Stimulated activated CD4-positive, alpha-beta T cell treated with anti-CD3 and anti-CD28 coated beads, TNF-alpha, amount 100 ng/mL, for 4 hours (primary cell): ENCODE data around the gene PFKFB4.

ENCODE experiments used
- DNase-seq, 3 experiments: peaks; one replicate each; pipeline ENCODE4 v3.0.0-alpha.2; 2020; ENCODE audit warnings: low read depth in 3 of 3

The PFKFB4 gene

GRCh38 chr3:48556796-48557626, at the start of gene PFKFB4:
Gene PFKFB4, minus strand, starts transcription at chr3:48556803. Its CDS starts 26 bp downstream, at chr3:48556777.
- DNase-seq, result peak; percentile 98 to 99 (median 99)

DNA sequence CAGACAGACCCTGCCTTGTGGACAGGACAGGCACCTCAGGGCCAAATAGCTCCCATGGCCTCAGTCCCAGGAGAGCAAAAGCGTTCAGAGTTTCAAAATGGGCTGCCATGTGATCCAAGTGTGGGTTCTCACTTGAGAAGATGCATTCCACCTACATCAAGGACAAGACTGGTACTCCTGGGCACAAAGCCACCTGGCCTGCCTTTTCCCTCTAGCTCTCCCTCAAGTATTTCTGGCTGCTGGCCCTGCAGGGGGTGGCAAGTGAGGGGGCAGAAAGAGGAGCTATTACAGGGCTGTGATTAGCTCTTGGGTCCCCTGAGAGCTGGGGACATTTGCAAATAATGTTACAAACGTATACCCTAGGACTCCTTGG, 45.0 kb upstream of the PFKFB4 start:
- no peak for DNase-seq

- DNase-seq, result no peak
Observed at GRCh38 chr3:48600711-48601621, 44.4 kb upstream of the PFKFB4 start.

GRCh38 chr3:48599509-48600285, 43.1 kb upstream of the PFKFB4 start:
- DNase-seq, result no peak

- no peak for DNase-seq
Observed at GRCh38 chr3:48599077-48599501, 42.5 kb upstream of the PFKFB4 start.

- DNase-seq, result no peak
Observed at GRCh38 chr3:48598323-48599076, 41.9 kb upstream of the PFKFB4 start.

- no peak for DNase-seq
Observed at GRCh38 chr3:48597408-48597800, 40.8 kb upstream of the PFKFB4 start.

DNA sequence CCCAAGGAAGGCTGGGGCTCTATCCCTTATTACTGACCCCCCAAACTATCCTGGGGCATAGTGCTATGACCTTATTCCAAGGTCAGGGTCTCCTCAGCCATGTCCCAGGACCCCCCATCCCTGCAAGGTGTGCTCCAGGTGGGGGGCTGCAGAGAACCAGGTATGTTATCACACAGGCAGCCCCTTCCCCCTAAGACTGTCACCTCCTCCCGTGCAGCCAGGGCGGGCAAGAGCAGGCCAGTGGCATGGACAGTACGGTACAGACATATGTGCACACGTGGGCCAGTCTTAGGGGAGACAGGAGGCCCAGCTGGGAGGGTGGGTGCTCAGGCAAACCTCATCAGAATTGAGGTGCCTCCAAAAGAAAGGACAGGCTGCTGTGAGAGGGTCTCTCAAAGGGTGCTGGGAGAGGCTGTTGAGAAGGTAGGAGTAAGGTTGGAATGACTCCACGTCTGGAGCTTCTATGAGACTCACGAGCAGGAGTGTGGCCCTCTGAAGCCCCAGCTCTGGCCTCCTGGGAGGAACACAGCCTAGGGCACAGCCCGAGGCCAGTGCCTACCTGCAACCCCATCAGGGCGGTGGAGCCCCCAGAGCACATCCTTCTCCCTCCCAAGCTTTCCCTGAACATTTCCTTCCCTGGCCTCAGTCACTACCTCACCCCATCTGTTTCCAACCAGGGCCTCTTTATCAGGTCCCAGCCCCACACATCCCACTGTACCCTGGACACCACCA, 40.2 kb upstream of the PFKFB4 start:
- DNase-seq, result no peak

GRCh38 chr3:48596157-48596556, 39.6 kb upstream of the PFKFB4 start:
- DNase-seq, result no peak

DNA sequence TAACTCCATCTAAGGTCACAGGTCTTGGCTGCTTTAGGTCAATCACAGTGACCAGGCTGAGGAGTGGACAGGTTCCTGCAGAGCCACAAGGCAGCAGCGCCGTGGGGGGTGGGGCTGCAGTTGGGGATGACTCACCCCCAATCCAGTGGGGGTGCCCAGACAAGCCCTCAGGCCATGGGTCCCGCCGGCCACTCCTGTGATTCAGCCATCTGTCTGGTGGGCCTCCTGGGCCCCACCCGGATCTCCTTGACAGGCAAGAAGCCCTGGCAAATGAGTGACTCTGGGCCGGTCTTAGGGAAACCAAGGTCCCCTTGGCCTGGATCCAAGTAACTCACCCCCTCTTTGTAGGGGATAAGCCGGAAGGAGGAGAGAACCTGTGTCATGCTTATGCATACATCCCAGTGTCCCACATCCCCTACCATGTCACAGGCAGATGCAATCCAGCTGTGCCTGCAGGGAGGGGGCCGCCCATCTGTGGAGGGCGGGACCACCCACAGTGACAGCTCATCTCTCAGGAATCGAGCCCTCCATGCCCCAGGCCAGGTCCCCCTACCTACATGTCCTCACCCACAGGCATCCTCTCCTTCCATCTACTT, 39.0 kb upstream of the PFKFB4 start:
- DNase-seq, result no peak

GRCh38 chr3:48595075-48595525, 38.5 kb upstream of the PFKFB4 start, which contains the start of gene COL7A1:
Gene COL7A1, minus strand, starts transcription at chr3:48595329. Its CDS starts 170 bp downstream, at chr3:48595159.
- no peak for DNase-seq

DNA sequence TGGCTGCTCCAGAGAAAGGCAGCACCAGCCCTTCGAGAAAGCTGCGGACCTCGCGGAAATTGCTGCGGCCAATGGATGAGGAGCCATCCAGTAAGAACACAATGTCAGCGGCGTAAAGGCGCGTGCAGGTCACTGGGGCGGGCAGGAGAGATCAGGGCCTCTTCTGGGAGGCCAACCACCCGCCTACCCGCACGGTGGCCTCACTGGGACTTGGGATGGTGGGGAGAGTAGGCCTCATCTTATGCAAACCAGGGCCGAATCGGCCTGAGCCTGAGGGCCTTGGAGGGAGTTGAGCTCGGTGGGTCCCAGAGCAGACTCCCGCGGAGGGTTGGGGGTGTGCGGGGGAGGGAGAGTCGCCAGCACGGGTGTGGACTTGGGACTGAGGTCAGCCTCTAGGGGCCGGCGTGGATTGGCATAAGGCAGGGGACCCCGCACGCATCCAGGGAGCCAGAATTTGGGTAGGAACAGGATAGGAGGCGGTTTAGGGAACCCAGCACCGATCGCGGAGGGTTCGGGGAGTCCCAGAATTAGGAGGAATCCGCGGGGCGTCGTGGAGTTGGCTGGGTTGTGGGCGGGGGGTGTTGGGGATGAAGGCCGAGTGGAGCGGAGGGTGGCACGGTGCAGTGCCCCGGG, 37.9 kb upstream of the PFKFB4 start:
- DNase-seq, result no peak

DNA sequence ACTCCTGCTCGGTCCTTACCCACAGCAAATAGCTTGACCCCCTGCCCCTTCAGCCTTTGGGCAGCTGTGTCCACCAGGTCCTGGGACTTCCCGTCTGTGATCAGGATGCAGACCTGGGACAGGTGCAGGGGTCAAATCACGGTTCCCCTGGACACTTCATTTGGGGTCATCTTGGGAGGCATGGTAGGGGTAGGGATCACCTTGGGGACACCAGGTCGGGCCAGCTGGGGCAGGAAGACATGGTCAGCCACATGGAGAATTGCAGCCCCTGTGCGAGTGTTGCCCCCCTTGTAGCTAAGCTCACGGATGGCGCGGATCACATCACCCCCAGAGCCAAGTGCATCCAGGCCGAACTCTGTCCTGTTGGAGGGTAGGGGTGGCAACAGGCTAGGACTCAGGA, 36.7 kb upstream of the PFKFB4 start:
- no peak for DNase-seq

GRCh38 chr3:48592519-48593087, 36.0 kb upstream of the PFKFB4 start:
- DNase-seq, result no peak

DNA sequence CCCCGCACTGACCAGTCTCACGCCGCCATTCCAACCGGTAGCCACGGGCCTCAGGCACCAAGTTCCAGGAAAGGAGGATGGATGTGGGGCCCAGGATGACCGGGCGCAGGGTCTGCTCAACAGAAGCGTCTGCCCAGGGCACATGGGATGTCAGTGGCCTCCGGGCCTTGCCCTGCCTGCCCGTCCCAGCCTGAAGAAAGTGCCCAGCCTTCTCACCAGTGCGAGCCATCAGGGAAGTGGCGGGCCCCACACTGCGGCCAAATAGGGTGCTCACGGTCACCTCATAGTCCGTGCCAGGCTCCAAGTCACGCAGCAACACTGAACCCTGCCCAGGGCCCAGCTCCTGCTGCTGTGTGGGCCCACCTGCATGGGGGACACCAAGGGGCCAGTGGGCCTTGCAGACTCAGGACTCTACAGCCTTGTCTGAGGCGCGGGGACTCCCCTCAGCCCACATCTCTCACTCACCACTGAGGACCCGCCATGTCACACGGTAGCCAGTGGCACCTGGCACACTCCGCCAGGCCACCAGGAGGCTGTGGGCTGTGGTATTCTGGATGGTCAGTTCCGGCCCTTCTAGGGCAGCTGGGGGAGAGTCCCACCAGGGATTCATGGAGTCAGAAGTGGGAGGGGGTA, 35.4 kb upstream of the PFKFB4 start:
- no peak for DNase-seq

- no peak for DNase-seq
Observed at GRCh38 chr3:48591436-48591835, 34.8 kb upstream of the PFKFB4 start.

DNA sequence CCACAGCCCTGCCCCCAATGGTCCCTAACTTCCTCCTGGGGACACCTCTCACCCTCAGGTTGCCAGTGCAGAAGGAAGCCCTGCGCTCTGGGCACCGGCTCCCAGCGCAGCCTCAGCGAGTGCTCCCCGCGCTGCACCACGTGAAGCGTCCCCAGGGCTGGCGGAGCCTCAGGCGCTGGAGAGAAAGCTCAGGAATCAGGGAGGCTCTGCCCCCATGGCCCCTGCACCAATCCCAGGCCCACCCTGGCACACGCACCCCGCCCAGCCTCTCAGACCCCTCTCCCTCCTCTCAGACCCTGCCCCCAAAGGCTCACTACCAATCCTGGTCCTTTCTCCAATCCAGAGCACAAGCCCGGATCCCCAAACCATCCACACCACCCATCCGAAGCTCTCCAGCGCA, 31.6 kb upstream of the PFKFB4 start:
- DNase-seq, result no peak

DNA sequence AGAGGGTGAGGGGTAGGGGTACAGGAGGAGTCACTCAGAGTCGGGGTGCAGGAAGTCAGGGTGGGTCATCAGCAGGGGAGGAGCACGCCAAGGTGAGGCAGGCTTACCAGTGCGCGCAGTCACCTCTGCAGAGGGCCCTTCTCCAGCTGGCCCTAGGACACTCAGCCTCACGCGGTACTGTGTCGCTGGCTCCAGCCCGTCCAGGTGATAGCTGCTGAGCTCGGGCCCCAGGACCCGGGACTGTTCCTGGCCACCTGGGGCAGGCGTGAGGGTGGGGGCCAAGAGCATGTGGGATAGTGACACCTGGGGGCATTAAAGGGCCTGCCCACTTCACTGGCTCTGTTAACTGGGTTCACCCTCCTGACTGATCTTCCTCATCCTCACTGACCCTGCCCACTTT, 31.1 kb upstream of the PFKFB4 start:
- DNase-seq, result no peak

- DNase-seq, result no peak
Observed at GRCh38 chr3:48585411-48585810, 28.8 kb upstream of the PFKFB4 start.
